ACC112 (cell line): ENCODE data around the gene ADGRB2.
A peak's percentile ranks its signal among the peaks of the same experiment; 100 is the strongest.

ENCODE experiments used
- H2AFZ ChIP-seq: fragments of 200-600 bp; sonication (generic); one replicate; pipeline ENCODE4 v1.6.0; 2017; ENCODE audit warnings: antibody characterized with exemption, low read length; ENCODE audit not compliant: unreplicated experiment
- H3K27ac ChIP-seq: fragments of 200-600 bp; sonication (generic); 2 replicates; pipeline ENCODE4 v1.5.1; 2014; ENCODE audit warnings: low read depth, mild to moderate bottlenecking, antibody characterized with exemption, low read length, moderate library complexity
- H3K27me3 ChIP-seq: fragments of 200-600 bp; sonication (generic); 2 replicates; pipeline ENCODE4 v1.6.1; 2014; ENCODE audit warnings: mild to moderate bottlenecking, antibody characterized with exemption, low read length, moderate library complexity, mixed read lengths; ENCODE audit not compliant: insufficient read depth
- H3K36me3 ChIP-seq: fragments of 200-600 bp; sonication (generic); 2 replicates; pipeline ENCODE4 v1.6.1; 2016; ENCODE audit warnings: mild to moderate bottlenecking, antibody characterized with exemption, low read length, moderate library complexity, mixed read lengths; ENCODE audit not compliant: insufficient read depth
- H3K4me1 ChIP-seq: fragments of 200-600 bp; sonication (generic); one replicate; pipeline ENCODE4 v1.6.1; 2016; ENCODE audit warnings: low read length, mixed read lengths; ENCODE audit not compliant: insufficient read depth, unreplicated experiment, control insufficient read depth
- H3K4me3 ChIP-seq: fragments of 200-600 bp; sonication (generic); 2 replicates; pipeline ENCODE4 v1.5.1; 2014; ENCODE audit warnings: mild to moderate bottlenecking, low read depth, low read length
- H3K79me2 ChIP-seq: fragments of 200-600 bp; sonication (generic); one replicate; pipeline ENCODE4 v1.6.0; 2016; ENCODE audit warnings: low read length; ENCODE audit not compliant: control insufficient read depth, unreplicated experiment, insufficient read depth

Gene ADGRB2

DNA sequence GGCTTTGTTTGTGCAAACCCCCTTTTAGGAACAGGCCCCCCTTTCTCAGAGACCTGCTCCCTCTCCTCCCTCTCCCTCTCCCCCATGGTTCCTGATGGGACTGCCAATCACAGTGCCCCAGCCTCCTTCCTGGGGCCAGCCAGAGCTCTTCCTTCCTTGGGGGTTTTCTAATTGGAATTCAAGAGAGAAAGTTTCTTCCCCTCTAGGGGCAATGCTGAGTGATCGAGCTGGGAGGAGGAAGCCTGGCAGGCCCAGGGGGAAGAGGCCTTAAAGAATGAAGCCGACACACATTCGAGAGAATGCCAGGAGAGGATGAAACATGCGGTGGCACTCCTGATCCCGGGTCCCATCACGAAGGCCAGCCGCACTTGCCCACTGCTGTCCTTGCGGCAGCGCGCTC is 39.0 kb downstream of the ADGRB2 start:
- Histone ChIP-seq H3K4me1 (no peaks in the 10 kb centered on the region), H3K4me3 (no peak overlapping the region), H3K36me3 (no peaks in the 10 kb centered on the region), H3K79me2 (no peaks in the 10 kb centered on the region), H3K27ac (no peak overlapping the region), H3K27me3 (peaks cover 9% of the 10 kb centered on the region; the same call in 1 of the 2 replicates), H2AFZ (no peak overlapping the region)

GRCh38 chr1:31723828-31724359 is 40.2 kb downstream of the ADGRB2 start:
- no peaks in the 10 kb centered on the region for H3K4me1 ChIP-seq
- H2AFZ ChIP-seq, result no peak overlapping the region
- H3K27ac ChIP-seq, result no peak overlapping the region
- H3K79me2 ChIP-seq, result no peaks in the 10 kb centered on the region
- H3K36me3 ChIP-seq, result no peaks in the 10 kb centered on the region
- H3K27me3 ChIP-seq, result peaks cover 9% of the 10 kb centered on the region
- no peak overlapping the region for H3K4me3 ChIP-seq

DNA sequence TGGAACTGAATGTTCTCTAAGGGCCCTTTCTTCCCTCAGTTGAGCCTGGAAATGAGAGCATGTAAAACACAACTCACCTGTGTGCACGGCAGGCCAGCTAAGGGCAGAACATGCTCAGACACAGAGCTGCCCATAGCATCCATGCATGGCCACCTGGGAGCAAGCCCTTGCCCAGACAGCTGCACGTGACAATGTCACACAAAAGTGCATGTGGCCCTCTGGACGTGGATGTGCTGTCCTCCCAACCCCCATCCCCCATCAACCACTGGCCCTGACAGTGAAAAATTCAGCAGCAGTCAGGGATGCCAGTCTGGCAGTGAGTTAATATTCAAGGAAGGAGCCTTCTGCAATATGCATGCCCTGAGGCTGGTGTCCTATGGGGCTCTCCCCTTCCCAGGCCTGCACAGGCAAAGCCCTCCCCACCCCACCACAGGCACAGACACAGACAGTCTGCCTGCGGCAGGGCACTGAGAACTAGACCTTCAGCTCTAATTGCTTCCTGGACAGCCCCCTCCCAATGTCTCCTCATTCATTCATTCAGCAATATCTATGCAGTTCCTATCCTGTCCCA is 45.7 kb downstream of the ADGRB2 start:
- Histone ChIP-seq H3K27ac (no peak overlapping the region), H3K79me2 (no peaks in the 10 kb centered on the region), H3K4me1 (peaks cover 17% of the 10 kb centered on the region), H2AFZ (no peak overlapping the region), H3K36me3 (no peaks in the 10 kb centered on the region), H3K4me3 (no peak overlapping the region), H3K27me3 (peaks cover 9% of the 10 kb centered on the region)

GRCh38 chr1:31717341-31717740 is 46.8 kb downstream of the ADGRB2 start:
- no peak overlapping the region for H3K4me3 ChIP-seq
- H3K36me3 ChIP-seq, result no peaks in the 10 kb centered on the region
- no peak overlapping the region for H3K27ac ChIP-seq
- peaks cover 7% of the 10 kb centered on the region for H3K27me3 ChIP-seq
- no peak overlapping the region for H2AFZ ChIP-seq
- H3K79me2 ChIP-seq, result no peaks in the 10 kb centered on the region
- H3K4me1 ChIP-seq, result peaks cover 27% of the 10 kb centered on the region

GRCh38 chr1:31715873-31716220 is 48.3 kb downstream of the ADGRB2 start:
- H3K36me3 ChIP-seq, result no peaks in the 10 kb centered on the region
- H3K4me3 ChIP-seq, result peak overlapping the region; percentile 73
- no peak overlapping the region for H3K27ac ChIP-seq
- no peaks in the 10 kb centered on the region for H3K79me2 ChIP-seq
- H3K27me3 ChIP-seq, result peaks cover 2% of the 10 kb centered on the region
- peaks cover 35% of the 10 kb centered on the region for H3K4me1 ChIP-seq
- H2AFZ ChIP-seq, result peak overlapping the region; percentile 91

DNA sequence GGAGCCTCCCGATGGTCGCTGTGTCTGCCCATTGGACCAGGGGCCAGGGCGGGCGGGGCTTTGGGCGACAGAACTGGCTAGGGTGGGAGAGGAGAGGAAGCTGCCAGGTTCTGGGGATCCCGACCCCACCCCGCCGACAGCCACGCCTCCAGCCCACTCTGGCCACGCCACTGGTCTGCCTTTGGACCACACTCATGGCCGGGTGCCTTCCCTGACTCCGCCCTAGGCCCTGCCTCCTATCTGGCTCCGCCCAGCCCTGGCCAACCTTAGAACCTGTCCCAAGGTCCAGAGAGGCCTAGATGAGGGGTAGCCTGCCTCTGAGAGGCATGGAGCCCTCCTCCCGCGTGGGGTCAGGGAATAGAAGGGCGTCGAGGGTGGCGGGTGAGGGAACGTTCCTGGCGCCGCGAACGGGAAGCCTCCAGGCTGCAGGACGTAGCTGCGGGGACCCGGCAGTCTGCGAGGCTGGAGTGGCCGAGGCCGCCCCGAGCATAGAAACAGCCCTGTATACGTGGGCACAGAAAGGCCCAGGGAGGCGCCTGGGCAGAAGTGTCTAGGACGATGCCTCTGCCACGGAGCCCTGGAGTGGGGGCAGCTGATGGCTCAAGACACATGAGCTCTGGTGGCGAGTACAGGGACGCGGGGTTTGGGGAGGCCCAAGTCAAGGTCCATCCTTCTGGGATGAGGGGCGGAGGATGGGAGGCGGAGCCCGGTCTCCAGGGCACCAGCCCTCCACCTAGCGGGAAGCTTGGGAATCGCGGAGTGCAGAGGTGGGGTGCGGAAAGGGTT is 48.9 kb downstream of the ADGRB2 start:
- Histone ChIP-seq H3K27ac (peak overlapping the region; percentile 81), H3K4me1 (peaks cover 35% of the 10 kb centered on the region)

GRCh38 chr1:31714442-31715086 is 49.6 kb downstream of the ADGRB2 start:
- Histone ChIP-seq H3K4me3 (peak overlapping the region; percentile 73), H3K79me2 (no peaks in the 10 kb centered on the region), H3K36me3 (no peaks in the 10 kb centered on the region), H3K27ac (peak overlapping the region; percentile 81), H3K27me3 (no peaks in the 10 kb centered on the region; the same call in 1 of the 2 replicates), H3K4me1 (peaks cover 35% of the 10 kb centered on the region), H2AFZ (peak overlapping the region; percentile 89)

More for the DNA sequence above, 48.9 kb downstream of the ADGRB2 start:
- Histone ChIP-seq H3K27me3 (no peaks in the 10 kb centered on the region; the same call in 1 of the 2 replicates), H3K79me2 (no peaks in the 10 kb centered on the region), H3K36me3 (no peaks in the 10 kb centered on the region), H2AFZ (peak overlapping the region; percentile 91), H3K4me3 (peak overlapping the region; percentile 73)

DNA sequence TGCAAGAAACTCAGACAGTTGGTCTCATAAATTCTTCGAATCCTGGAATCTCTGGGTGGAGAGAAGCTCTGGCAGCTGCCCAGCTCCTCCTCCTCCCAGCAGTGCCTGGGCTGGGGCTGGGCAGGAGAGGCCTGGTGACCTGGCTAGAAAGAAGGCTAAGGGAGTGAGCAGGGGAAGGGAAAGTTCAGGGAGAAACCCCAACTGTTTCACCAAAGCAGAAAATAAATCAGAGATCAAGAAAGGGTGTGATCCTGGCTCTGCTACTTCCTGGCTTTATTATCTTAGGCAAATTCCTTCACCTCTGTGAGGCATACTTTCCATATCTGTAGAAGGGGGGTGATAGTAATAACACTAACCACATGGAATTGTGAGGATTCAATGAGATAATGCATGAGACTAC is 51.5 kb downstream of the ADGRB2 start:
- H3K27ac ChIP-seq, result peak overlapping the region; percentile 65
- no peak overlapping the region for H3K4me3 ChIP-seq
- no peaks in the 10 kb centered on the region for H3K27me3 ChIP-seq
- no peaks in the 10 kb centered on the region for H3K79me2 ChIP-seq
- H2AFZ ChIP-seq, result no peak overlapping the region
- peaks cover 43% of the 10 kb centered on the region for H3K4me1 ChIP-seq
- no peaks in the 10 kb centered on the region for H3K36me3 ChIP-seq

GRCh38 chr1:31712068-31712467 is 52.1 kb downstream of the ADGRB2 start:
- H2AFZ ChIP-seq, result no peak overlapping the region
- H3K27ac ChIP-seq, result peak overlapping the region; percentile 65
- no peak overlapping the region for H3K4me3 ChIP-seq

DNA sequence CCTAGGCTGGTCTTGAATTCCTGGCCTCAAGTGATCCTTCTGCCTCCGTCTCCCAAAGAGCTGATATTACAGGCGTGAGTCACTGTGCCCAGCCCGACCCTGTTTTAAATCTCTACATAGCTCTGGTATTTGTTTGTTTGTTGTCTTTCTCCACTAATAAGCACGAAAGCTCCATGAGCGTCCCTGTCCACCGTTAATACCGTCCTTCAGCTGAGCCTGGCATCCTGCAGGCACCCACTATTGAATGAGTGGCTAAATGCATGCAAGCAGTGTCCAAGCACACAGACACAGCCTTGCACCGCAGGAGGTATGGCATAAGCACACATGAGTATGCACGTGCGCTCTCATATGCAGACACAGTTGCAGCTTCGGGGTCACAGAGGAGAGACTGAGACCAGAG is 55.8 kb downstream of the ADGRB2 start:
- Histone ChIP-seq H2AFZ (no peak overlapping the region), H3K4me3 (no peak overlapping the region), H3K4me1 (peaks cover 49% of the 10 kb centered on the region), H3K27me3 (no peaks in the 10 kb centered on the region), H3K36me3 (no peaks in the 10 kb centered on the region), H3K27ac (no peak overlapping the region), H3K79me2 (peaks cover 7% of the 10 kb centered on the region)

More at GRCh38 chr1:31712068-31712467, 52.1 kb downstream of the ADGRB2 start:
- Histone ChIP-seq H3K36me3 (no peaks in the 10 kb centered on the region), H3K27me3 (no peaks in the 10 kb centered on the region), H3K79me2 (no peaks in the 10 kb centered on the region), H3K4me1 (peaks cover 43% of the 10 kb centered on the region)
